MM.1S (cell line): ENCODE results near the gene RAB12.

Experiments
- CTCF ChIP-seq: fragments of 300-600 bp; sonication (generic); IDR thresholded peaks from 2 replicates; pipeline ENCODE4 v1.5.1; 2016; ENCODE audit warnings: antibody characterized with exemption, low read length, mixed read lengths
- EZH2 ChIP-seq: fragments of 300-600 bp; sonication (generic); optimal IDR thresholded peaks from 2 replicates; pipeline ENCODE3; 2017; ENCODE audit warnings: low read depth, mild to moderate bottlenecking, antibody characterized with exemption, low read length, mixed read lengths

GRCh38 chr18:8685914-8686216, 76.6 kb downstream of the RAB12 start:
- TF ChIP-seq CTCF, result no peak
- no peak for TF ChIP-seq EZH2
